Smooth muscle cell (in vitro differentiated cells): ENCODE results near the gene LPP. TPM values are rescaled to one million over a fixed set of nuclear protein-coding genes. Genes with fewer than 3 reads are reported as not detected.
A peak's percentile ranks its signal among the peaks of the same experiment; 100 is the strongest.

Source experiments
- DNase-seq: peaks from one replicate; lab custom pipeline; 2025; ENCODE audit not compliant: unreplicated experiment; lab: John Stamatoyannopoulos, UW
- H2AFZ ChIP-seq: fragments of 200-600 bp; sonication (generic); 2 replicates; pipeline ENCODE4 v1.6.0; 2016; ENCODE audit warnings: antibody characterized with exemption, low read depth, mild to moderate bottlenecking
- H3F3A ChIP-seq: fragments of 200-600 bp; sonication (generic); 2 replicates; pipeline ENCODE4 v1.6.0; 2017; ENCODE audit warnings: antibody characterized with exemption, low read depth
- H3K27ac ChIP-seq: fragments of 200-600 bp; sonication (generic); 2 replicates; pipeline ENCODE4 v1.5.1; 2016; ENCODE audit warnings: low read depth, mild to moderate bottlenecking
- H3K27me3 ChIP-seq: fragments of 200-600 bp; sonication (generic); 2 replicates; pipeline ENCODE4 v1.6.1; 2016; ENCODE audit warnings: low read depth, mild to moderate bottlenecking
- H3K36me3 ChIP-seq: fragments of 200-600 bp; sonication (generic); 2 replicates; pipeline ENCODE4 v1.5.1; 2016; ENCODE audit warnings: low read depth
- H3K4me1 ChIP-seq: fragments of 200-600 bp; sonication (generic); 2 replicates; pipeline ENCODE4 v1.5.1; 2016; ENCODE audit warnings: low read depth
- H3K4me2 ChIP-seq: fragments of 200-600 bp; sonication (generic); 2 replicates; pipeline ENCODE4 v1.6.0; 2016; ENCODE audit warnings: mild to moderate bottlenecking
- H3K4me3 ChIP-seq: fragments of 200-600 bp; sonication (generic); 2 replicates; pipeline ENCODE4 v1.5.1; 2016; ENCODE audit warnings: mild to moderate bottlenecking
- H3K79me2 ChIP-seq: fragments of 200-600 bp; sonication (generic); 2 replicates; pipeline ENCODE4 v1.6.0; 2016; ENCODE audit warnings: low read depth, mild to moderate bottlenecking
- H3K9ac ChIP-seq: fragments of 200-600 bp; sonication (generic); 2 replicates; pipeline ENCODE4 v1.6.0; 2016; ENCODE audit warnings: low read depth
- H3K9me3 ChIP-seq: fragments of 200-600 bp; sonication (generic); replicated peaks from 2 replicates; pipeline ENCODE4 v1.5.1; 2016; ENCODE audit warnings: low read depth
- H4K20me1 ChIP-seq: fragments of 200-600 bp; sonication (generic); 2 replicates; pipeline ENCODE4 v1.6.0; 2016; ENCODE audit warnings: low read depth
- WGBS: methylation state at CpG from one replicate; pipeline ENCODE4 v1.1.7; 2016; ENCODE audit warnings: low lambda C conversion rate; 5-methylcytosine and 5-hydroxymethylcytosine counted together
- polyA plus RNA-seq: library from polyadenylated mRNA; unstranded; fragments of >200 nt; fragmentation: Nextera tagmentation; extraction: Ambion mirVana; gene quantifications from 2 replicates; pipeline ENCODE4 v1.2.1, GENCODE V29; 2016
- total RNA-seq: library from RNA; depleted of rRNA; stranded (reverse); fragments of >200 nt; gene quantifications from 2 replicates; pipeline ENCODE4 v1.2.3, GENCODE V29; 2014
- TF ChIP-seq, protein P1 (sequence below): fragments of 200-600 bp; sonication (generic); IDR thresholded peaks from 2 replicates; pipeline ENCODE4 v1.5.1; 2017; ENCODE audit warnings: borderline replicate concordance, mild to moderate bottlenecking, antibody characterized with exemption; ENCODE audit not compliant: insufficient read depth, poor library complexity, severe bottlenecking

The LPP gene
- total and polyA plus RNA-seq, 2 experiments from 2014 or later: 42.3 to 128 TPM

DNA sequence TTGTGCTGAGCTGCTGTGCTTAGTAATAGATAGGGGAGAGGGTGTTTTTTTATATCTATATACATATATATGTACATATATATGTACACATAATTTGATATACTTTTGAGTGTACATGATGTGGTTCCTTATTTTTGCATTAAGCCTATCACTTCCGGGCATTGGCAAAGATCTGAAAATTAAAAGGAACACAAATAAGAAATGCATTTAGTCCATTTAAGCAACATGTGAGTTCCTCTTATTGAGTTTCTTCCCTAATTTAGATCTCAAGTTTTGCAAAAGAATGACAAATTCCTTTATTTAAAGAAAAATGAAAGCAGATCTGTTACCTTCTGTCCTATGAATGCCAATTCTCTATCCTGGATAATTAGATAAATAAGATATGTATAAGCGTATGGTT lies 435.1 kb downstream of the LPP start:
- Histone ChIP-seq H3K4me2 (no peak overlapping the region), H3K4me1 (peaks cover 16% of the 10 kb centered on the region), H3K9me3 (no peaks in the 10 kb centered on the region), H3K4me3 (no peak overlapping the region), H2AFZ (no peak overlapping the region), H3K36me3 (no peaks in the 10 kb centered on the region), H3K9ac (no peak overlapping the region), H3K27me3 (no peaks in the 10 kb centered on the region), H3K27ac (no peak overlapping the region), H3F3A (peaks cover 8% of the 10 kb centered on the region), H4K20me1 (no peaks in the 10 kb centered on the region), H3K79me2 (peaks cover 32% of the 10 kb centered on the region)
- 92% methylated on average over 2 of the region's 2 CpGs for WGBS
- no peak for DNase-seq
- TF ChIP-seq, protein P1, sequence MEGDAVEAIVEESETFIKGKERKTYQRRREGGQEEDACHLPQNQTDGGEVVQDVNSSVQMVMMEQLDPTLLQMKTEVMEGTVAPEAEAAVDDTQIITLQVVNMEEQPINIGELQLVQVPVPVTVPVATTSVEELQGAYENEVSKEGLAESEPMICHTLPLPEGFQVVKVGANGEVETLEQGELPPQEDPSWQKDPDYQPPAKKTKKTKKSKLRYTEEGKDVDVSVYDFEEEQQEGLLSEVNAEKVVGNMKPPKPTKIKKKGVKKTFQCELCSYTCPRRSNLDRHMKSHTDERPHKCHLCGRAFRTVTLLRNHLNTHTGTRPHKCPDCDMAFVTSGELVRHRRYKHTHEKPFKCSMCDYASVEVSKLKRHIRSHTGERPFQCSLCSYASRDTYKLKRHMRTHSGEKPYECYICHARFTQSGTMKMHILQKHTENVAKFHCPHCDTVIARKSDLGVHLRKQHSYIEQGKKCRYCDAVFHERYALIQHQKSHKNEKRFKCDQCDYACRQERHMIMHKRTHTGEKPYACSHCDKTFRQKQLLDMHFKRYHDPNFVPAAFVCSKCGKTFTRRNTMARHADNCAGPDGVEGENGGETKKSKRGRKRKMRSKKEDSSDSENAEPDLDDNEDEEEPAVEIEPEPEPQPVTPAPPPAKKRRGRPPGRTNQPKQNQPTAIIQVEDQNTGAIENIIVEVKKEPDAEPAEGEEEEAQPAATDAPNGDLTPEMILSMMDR: no peak

DNA sequence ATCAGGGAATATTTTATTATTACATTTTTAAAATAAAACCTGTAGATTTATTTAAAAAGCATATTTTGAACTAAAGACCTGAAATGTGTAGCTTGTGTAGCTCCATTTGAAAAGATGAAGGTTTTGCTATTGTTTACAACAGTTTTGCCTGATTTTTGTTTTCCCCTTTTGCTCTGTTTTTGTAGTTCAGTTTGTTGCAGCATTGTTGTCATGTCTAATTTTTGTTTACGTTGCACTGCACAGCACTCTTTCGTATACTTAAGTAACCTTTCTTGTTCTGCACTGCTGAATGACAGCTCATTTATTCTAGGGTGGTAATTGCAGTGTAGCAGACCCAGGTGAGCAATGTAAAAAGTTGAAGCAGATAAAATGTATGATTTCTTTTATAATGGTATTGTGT lies 435.8 kb downstream of the LPP start:
- no peaks in the 10 kb centered on the region for H3K27me3 ChIP-seq
- H2AFZ ChIP-seq: no peak overlapping the region
- peaks cover 17% of the 10 kb centered on the region for H3K4me1 ChIP-seq
- no peak overlapping the region for H3K27ac ChIP-seq
- TF ChIP-seq, protein P1: no peak
- peaks cover 14% of the 10 kb centered on the region for H3F3A ChIP-seq
- no peak overlapping the region for H3K4me2 ChIP-seq
- H3K36me3 ChIP-seq: no peaks in the 10 kb centered on the region
- no peaks in the 10 kb centered on the region for H4K20me1 ChIP-seq
- 60% methylated on average over 2 of the region's 2 CpGs for WGBS
- no peak for DNase-seq
- H3K79me2 ChIP-seq: peaks cover 32% of the 10 kb centered on the region
- no peak overlapping the region for H3K9ac ChIP-seq
- no peak overlapping the region for H3K4me3 ChIP-seq
- H3K9me3 ChIP-seq: no peaks in the 10 kb centered on the region

DNA sequence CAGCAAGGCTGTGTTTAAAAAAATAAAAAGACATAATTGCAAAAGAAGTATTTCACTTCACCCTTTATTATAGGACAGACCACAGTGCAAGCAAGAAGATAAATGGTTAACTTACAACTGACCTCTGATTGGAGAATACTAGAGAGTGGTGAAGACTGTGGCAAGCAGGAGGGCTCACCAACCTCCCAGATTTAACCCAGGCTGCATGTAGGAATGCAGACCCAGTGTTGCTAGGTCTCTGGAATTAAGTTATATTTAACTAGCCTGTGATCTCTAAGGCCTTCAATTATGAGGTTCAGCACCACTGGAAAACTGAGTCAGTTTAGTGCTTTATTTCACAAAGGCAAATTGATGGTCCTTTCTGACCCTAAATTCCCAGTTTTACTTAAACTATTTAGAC lies 436.6 kb downstream of the LPP start:
- TF ChIP-seq, protein P1: no peak
- DNase-seq: no peak
- no peak overlapping the region for H3K4me2 ChIP-seq
- peaks cover 27% of the 10 kb centered on the region for H3K79me2 ChIP-seq
- H3K4me3 ChIP-seq: no peak overlapping the region
- no peaks in the 10 kb centered on the region for H3K36me3 ChIP-seq
- no peak overlapping the region for H3K9ac ChIP-seq
- no peaks in the 10 kb centered on the region for H3K27me3 ChIP-seq
- no peaks in the 10 kb centered on the region for H4K20me1 ChIP-seq
- H3F3A ChIP-seq: peaks cover 14% of the 10 kb centered on the region
- H2AFZ ChIP-seq: no peak overlapping the region
- peaks cover 15% of the 10 kb centered on the region for H3K4me1 ChIP-seq
- peak overlapping the region; percentile 48 for H3K27ac ChIP-seq
- H3K9me3 ChIP-seq: no peaks in the 10 kb centered on the region

DNA sequence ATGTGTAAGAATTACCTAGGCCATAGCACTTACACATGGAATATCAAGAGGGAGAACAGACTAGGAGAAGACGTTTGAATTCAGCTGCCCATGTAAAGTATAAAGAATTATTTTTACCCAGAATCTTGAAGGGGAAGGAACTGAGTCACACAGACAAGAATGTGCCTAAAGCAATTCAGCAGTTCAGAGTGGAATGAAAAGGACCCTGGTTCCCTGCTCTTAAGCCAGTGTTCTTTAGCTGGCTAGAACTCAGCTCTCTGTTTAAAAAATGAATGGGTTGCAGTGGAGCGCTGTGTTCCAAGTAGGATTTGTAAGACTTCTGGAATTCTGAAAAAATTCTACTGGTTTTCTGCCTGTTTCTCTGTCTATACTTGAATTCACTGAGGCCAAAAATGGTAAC lies 440.2 kb downstream of the LPP start:
- Histone ChIP-seq H3K36me3 (no peaks in the 10 kb centered on the region), H3K9me3 (no peaks in the 10 kb centered on the region), H3K9ac (no peak overlapping the region), H3K4me2 (peak overlapping the region; percentile 73), H3K27me3 (no peaks in the 10 kb centered on the region), H3K4me3 (no peak overlapping the region), H3K27ac (peak overlapping the region; percentile 84), H2AFZ (no peak overlapping the region), H3F3A (peaks cover 27% of the 10 kb centered on the region), H3K79me2 (peaks cover 39% of the 10 kb centered on the region), H4K20me1 (no peaks in the 10 kb centered on the region), H3K4me1 (peaks cover 21% of the 10 kb centered on the region)
- 5% methylated on average over 2 of the region's 2 CpGs for WGBS
- DNase-seq: no peak
- TF ChIP-seq, protein P1: no peak
